NCI-H748 (cell line): ENCODE data around the gene FLT1.
A peak's percentile ranks its signal among the peaks of the same experiment; 100 is the strongest.

Source experiments
- DNase-seq: peaks from one replicate; lab custom pipeline; 2025; ENCODE audit not compliant: unreplicated experiment; lab: John Stamatoyannopoulos, UW

The FLT1 gene

DNA sequence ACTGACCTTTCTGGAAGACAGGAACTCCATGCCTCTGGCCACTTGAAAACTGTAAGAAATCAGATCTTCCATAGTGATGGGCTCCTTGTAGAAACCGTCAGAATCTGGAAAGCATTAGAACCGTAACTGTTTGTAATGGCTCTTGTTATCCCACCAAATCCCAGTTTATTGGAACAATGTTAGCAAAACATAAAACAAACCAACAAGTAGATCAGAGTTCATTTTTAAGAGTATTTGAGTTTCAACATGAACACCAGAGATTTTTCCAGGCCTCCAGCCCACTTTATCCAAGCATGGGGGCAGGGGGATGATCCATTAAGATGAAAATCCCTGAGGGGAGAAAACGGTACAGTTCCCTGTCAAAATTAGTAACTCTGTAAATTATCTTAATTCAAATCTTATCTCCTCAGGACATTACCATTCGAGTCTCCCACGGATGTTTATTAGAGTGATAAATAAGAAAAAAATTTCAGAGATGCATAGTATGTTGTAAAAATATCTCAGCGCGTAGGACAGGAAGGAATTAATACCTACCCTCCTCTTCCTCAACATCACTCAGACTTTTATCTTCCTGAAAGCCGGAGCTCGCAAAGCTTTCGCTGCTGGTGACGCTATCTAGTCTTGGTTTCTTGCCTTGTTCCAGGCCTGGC lies 172.5 kb downstream of the FLT1 start:
- DNase-seq = no peak

DNA sequence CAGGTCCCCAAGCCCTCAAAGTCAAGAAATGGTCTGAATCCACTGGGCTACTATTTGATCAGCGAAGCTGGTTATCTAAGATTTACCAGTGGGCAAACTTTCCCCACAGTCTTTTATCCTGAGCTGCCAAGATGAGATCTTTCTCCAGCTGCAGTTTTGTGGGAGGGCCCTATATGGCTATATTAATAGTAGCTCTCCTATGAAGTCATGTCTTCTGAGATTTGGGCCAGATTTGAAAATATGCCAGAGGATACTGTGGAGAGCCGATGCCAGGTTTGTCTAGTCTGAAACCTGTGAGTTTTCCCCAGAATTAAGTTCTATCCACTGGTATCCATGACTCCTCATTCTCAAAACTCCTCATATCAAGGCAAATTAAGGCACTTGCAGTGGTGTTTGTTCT lies 173.2 kb downstream of the FLT1 start:
- DNase-seq = no peak

DNA sequence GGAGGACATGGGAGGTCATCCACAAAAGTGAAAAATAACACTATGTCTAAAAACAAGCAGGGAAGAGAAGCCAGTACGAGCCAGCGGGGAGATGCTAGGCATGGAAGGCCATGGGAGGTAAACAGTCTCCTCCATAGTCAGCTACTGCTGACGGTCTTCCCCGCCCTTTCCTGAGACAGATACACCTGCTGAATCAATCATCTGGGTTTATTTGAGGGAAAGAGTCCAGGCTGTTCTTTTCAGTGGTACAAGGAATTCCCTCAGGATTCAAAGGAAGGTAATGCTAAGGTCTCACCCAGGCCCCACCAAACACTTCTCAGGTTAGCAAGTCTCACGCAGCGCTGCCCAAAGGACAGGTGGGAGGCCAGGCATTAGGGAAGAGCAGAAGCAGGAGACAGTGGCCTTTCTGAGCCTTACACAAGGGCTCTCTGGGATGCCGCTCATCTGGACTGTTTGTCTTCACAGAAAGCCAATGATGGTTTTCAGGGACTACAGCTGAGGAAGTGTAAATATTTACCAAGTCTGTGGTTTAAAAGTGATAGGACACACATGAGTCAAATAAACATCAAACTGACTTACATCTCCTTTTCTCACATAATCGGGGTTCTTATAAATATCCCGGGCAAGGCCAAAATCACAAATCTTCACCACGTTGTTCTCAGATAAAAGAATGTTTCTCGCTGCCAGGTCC lies 173.9 kb downstream of the FLT1 start:
- DNase-seq = peak; percentile 97

DNA sequence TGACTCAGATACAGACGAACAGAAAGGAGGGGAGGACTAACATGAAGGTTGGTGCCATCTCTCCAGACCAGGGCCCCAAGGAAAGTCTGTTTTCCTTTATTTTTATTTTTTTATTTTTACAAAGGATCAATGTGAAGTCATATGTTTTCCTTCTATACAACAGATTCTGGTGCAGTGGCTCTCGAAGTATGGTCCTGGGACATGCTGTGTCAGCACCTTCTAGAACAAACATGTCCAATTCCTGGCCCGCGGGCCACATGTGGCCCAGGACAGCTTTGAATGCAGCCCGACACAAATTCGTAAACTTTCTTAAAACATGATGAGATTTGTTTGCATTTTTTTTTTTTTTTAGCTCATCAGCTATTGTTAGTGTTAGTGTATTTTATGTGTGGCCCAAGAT lies 174.7 kb downstream of the FLT1 start:
- no peak for DNase-seq

DNA sequence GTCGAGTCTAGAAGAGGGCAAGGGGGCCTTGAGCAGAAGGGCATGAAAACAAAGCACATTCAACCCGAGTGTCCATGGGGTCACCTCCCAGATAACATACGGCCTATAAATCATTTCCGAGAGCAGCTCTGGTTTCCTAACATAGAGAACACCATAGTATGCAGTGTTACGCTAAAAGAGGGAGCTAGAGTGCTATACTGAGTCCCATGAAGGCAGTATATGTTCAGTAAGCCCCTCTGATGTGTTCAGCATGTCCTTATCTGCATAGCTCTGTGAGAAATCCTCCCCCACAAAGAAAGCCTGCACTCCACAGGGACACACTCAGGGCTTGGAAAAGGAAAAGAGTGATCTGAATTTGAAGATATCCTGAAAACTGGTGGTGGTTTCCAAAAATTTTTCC lies 175.4 kb downstream of the FLT1 start:
- DNase-seq = no peak

DNA sequence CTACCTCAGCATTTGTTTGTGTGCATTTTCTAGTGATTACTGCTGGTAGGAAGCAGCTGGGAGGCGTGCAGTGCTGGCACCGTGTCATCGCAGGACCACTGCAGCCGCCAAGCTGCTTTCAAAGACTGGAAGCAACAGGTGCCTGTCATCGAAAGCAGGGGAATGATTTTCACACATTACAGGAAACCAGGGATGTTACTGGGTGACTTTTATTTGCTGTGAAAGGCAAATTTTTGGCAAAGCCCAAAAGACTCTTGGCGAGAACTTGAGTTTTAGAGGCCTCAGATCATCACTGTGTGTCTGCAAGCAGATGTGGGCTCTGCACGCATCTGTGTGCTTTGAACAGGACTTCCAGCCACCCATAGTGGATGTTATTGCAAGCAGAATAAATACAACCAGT lies 176.4 kb downstream of the FLT1 start:
- DNase-seq = no peak

DNA sequence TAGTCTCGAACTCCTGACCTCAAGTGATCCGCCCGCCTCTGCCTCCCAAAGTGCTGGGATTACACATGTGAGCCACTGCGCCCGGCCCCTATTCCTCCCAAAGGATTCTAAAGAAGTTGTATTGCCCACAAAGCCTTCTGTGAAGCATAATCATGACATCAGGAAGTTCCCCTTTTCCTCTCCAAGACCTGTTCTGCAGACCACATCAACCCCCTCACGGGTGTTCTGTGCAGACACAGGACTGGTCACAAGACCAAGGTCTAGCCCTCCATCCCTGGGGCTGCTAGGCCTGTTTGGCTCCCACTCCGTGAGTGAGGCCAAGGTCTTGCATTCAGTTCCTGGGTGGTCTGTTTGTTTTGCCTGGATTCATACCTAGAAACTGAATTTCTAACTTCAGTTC lies 178.1 kb downstream of the FLT1 start:
- DNase-seq = no peak

DNA sequence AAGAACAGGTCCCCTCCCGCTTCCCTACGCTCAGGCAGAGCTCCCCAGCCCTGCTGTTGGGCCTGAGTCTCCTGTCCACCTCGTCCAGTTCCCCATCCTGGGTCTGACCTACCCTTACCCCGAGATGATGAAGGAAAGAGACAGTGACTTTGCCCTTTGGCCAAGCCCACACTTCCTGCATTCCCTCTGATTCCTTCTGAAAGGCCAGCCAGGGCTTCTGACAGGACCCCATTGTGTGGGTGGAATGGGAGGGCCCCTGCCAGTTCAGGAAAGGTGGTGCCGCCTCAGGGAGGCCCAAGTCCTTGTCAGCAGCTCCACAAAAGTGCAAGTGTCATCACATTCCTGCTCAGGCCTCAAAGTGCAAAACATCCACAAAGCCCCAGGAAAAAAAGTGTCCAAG lies 178.8 kb downstream of the FLT1 start:
- DNase-seq = no peak

DNA sequence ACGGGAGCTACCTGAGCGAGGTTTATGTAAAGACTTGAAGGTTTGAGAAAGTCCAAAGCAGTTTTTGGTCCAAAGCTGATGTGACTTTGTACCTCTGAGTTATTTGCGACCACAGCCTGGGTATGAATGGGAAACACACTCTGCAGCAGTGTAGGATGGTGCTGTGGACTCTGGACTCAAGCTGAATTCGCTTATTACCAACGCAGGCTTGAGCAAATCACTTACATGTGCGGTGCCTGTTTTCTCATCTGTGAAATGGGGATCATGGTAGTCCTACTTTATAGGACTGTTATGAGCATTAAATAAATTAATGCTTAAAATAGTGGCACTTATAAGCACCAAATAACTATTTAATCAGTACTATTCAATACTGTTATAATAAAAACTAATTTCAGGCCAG lies 180.0 kb downstream of the FLT1 start:
- DNase-seq = no peak

DNA sequence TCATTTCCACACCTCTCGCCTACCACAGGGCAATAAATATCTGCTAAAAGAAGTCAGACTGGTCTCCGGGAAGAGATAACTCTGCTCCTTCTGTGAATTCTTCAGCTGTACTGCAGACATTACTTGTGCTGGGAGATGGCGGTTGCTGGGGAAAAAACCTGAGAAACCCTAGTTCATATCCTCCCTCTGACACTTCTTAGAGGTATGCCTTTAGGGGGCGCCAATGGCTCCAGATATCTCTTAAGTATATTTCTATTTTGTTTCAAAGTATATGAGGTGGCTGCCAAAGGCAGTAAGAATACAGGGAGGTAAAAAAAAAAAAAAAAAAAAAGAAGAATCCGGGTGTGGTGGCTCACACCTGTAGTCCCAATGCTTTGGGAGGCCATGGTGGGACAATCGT lies 181.3 kb downstream of the FLT1 start:
- DNase-seq = peak; percentile 42

DNA sequence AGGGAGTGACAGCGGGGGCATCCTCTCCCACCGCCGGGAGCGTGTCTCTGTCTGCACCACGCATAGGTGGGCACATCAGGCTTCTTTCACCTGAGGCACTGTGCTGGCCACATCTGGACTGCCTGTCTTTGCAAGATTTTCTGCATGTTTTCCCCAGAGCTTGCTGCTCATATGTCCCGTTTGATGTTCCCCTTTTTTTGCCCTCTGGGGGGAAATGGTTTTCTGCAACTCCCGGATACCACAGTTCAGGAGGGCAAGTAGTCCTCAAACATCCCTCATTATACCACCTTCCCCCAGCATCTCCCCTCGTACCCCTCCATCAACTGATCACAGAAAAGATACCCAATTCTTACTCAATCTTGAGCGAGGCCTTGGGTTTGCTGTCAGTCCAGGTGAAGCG lies 188.6 kb downstream of the FLT1 start:
- DNase-seq = no peak

DNA sequence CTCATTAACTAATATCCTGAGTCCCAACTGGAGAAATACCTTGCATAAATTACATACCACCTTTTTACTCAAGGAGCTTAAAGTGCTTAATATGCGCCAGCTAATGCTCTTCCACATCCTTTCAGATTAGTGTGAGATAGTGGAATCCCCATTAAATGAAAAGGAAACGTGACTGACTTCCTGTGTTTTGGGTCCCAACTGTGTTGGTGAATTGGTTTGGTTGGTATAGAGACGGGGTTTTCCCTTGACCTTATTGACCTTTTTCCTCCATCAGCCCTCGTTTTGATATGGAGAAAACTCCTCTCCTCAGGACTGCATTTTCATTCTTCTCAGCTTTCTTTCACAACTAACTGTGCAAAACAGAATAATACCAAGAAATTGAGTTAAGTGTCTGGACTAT lies 193.1 kb downstream of the FLT1 start:
- no peak for DNase-seq

DNA sequence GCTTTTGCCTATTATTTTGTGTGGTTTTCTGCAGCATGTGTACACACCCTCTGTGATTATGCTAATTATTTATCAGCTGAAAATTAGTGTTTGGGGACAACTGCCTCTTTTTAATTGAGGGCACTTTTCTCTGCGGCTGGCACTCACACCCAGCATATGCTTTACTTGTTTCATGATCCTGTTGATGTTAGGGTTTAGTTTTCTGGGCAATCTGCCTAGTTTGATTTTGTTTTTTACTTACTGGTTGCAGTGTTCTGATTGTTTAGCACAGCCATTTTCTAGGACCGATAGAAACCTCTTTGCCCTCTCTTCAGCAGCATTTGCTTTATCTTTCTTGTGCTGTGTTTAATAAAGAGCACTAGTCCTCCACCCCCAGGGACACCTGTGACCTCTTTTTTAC lies 195.0 kb downstream of the FLT1 start:
- DNase-seq = no peak

DNA sequence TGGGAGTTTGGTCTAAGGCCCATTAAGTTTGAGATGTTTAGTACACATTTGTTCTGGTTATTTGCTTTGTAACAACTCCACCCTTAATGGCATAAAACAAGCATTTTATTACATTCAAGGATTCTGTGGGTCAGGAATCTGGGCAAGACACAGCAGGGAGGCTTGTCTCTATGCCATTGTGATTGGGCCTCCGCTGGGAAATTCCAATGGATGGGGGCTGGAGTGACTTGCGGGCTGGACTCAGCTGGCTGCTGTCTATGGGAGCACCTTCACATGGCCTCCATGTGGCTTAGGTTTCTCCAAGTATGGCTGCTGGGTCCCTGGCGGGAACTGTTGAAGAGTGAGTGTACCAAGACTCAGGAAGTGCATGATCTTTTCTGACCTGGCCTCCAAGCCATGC lies 197.6 kb downstream of the FLT1 start:
- DNase-seq = no peak

DNA sequence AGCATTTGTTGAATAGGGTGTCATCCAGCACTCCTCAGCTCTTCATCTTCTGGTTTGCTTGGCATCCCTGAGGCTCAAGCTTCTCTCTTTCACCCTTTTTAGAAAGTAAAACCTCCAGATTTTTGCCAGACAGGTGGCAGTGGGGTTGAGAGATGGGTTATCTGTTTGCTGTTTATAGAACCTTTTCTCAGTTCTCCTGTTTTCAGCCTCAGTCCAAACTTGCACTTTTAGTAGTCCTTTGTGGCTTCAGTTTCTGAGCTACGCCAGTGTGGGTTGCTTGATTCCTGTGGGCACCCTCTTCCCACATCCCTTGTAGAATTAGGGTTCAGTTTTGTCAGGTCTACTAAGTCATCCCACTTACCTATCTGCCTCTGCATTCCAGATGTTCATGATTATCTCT lies 208.7 kb downstream of the FLT1 start:
- no peak for DNase-seq

DNA sequence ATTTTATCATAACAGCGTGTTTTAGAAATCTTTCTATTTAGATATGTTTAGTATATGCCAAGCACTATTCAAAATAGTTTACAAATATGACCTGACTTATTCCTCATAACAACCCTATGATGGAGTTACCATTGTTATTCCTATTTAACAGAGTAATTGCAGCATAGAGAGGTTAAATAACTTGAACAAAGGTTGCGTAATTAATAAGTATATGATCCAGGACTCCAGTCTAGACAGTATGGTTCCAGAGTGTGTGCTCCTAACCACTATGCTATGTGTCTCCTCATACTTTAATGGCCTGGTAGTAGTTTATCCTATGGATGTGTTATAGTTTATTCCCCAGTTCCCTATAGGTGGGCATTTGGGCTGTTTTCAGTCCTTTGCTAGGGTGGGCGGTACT lies 211.3 kb downstream of the FLT1 start:
- DNase-seq = no peak

DNA sequence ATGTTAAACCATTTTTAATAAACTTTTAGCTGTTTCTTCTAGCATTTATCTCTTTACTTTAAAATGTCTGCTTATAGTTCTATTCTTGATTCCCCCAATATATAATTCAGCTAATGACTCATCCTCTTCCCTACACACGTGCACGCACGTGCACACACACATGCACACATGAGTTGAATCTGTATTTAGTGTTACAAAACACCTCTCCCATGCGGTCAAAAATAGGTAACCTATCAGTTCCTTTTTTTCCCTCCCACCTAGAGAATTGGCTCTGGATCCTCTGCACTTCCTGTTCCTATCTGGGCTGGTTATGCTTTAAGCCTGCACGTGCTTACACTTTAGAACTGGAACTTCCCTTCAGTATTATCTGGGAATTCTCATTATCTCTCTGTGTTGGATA lies 212.5 kb downstream of the FLT1 start:
- DNase-seq = no peak

DNA sequence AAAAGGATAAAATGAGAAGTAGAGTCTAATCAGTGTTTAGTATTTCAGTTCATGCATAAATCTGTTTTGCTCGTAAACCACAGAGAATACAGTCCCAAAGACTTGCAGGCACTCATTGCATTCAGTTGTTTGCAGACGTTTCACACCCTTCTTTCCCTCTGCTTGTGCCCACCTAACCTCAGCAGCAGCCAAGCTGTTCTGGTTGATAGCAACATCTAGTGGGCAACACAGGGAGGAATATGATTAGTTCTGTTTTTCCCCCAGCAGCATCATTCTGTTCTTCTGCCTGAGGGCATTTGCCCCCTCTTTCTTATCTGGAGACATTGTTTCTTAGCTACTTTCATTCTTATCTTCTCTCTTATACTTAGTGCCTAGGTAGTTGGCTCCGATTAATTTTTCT lies 221.0 kb downstream of the FLT1 start:
- peak; percentile 42 for DNase-seq

DNA sequence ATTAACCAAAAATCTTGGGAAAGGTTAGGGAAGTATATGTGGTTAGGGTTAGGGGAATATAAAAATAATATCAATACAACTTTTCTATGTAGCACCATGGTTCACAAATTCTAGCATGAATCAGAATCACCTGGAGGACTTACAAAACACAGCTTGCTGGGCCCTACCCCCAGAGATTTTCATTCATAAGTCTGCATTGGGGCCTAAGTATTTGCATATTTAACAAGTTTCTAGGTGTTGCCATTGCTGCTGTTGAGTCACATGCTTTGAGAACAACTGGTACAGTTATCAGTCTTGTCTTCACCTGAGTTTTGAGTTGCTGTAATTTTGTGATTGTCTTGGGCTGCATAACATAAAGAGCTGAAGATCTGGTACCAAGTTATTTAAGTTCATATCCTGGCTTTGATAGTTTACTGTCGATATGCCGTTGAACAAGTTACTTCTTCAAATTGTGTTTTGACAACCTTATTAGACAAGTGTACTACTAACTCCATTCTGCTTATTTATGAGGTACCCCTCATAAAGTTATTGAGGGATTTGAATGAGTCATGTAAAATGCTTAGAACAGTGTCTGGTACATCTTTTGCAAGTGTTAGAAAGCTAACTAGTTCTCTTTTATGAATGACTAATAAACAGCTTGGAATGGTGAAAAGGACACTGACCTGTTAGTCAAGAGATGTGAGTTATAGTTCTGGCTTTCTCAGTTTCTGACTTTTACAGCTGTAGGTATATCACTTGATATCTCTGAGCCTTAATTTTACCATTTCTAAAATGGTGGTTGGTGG lies 223.7 kb downstream of the FLT1 start:
- DNase-seq = no peak

DNA sequence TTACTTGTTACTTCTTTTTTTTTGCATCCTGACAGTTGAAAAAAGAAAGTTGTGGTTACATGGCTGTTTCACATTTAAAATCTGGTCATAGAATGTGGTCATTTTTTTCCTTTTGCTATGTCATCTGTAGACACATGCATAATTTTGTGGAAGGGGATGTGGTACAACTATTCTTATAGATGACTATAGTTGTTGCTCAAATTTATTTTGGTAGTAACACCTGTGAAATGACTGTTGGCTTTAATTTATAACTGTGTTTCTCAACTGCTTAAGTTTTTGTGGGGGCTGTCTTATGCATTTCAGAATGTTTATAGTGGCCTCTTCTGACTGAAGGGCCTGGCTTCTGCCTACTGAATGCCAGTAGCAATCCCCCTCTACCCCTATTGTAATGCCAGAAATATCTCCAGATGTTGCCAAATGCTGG lies 226.1 kb downstream of the FLT1 start:
- DNase-seq = no peak

DNA sequence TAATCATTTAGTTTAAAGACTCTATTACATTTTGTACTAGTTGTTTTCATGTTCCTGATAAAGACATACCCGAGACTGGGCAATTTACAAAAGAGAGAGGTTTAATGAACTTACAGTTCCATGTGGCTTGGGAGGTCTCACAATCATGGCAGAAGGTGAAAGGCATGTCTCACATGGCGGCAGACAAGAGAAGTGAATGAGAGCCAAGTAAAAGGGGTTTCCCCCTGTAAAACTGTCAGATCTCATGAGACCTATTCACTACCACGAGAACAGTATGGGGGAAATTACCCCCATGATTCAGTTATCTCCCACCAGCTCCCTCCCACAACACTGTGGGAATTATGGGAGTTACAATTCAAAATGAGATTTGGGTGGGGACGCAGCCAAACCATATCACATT lies 227.4 kb downstream of the FLT1 start:
- no peak for DNase-seq

DNA sequence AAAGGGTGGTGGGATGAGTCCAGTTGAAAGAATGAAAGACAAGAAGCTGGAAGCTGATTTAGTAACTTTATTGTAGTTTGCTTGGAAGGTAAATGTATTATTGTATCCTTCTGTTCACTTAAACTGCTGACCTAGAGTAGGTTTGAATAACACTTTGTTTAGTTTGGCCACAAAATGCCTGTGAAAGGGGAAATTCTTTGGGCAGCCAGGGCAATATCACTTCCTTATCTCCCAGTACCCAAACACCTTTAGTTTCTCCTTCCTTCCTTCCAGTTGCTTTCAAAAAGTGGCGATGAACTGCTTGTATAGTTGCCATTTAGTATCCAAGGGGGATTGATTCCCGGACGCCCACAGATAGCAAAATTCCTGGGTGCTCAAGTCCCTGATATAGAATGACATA lies 236.5 kb downstream of the FLT1 start:
- DNase-seq = no peak
